PC-9 (cell line): Measurements from ENCODE around the gene CMTM5. TPM values are rescaled to one million over a fixed set of nuclear protein-coding genes. Genes with fewer than 3 reads are reported as not detected.
"Not testable (repeated sequence)": the region's sequence is repeated elsewhere in the genome, so short reads cannot be mapped to it uniquely, and the experiment has no call there.

Experiments used
- BruUV-seq: library from RNA; stranded (reverse); fragments of 400-500 nt; replicated peaks from 2 replicates; lab custom pipeline; 2021; lab: Mats Ljungman, UMichigan
- CTCF ChIA-PET: fragments of 300-600 bp; sonication (Branson Sonifier 250); formaldehyde crosslinking; loops from one replicate; lab custom pipeline; 2022; ENCODE audit warnings: antibody characterized with exemption; lab: Charles Lee
- POLR2A ChIA-PET: fragments of 300-600 bp; sonication (Branson Sonifier 250); formaldehyde crosslinking; loops from one replicate; lab custom pipeline; 2022; ENCODE audit warnings: antibody characterized with exemption; ENCODE audit not compliant: unreplicated experiment; lab: Charles Lee
- DNase-seq, 2 experiments: peaks; one replicate each; pipeline versions ENCODE4 v3.0.0 to v3.0.0-alpha.2; 2015 to 2022; ENCODE audit warnings: mixed read lengths in 1 of 2
- H2AFZ ChIP-seq: fragments of 200-600 bp; sonication (generic); 2 replicates; pipeline ENCODE4 v1.8.1; 2017; ENCODE audit warnings: antibody characterized with exemption
- H3F3A ChIP-seq: fragments of 200-600 bp; sonication (generic); 2 replicates; pipeline ENCODE4 v1.8.1; 2017; ENCODE audit warnings: antibody characterized with exemption, mild to moderate bottlenecking, low read depth; ENCODE audit not compliant: insufficient read depth
- H3K27ac ChIP-seq: fragments of 200-600 bp; sonication (generic); 2 replicates; pipeline ENCODE4 v1.6.1; 2016; ENCODE audit warnings: mixed run types
- H3K27me3 ChIP-seq: fragments of 200-600 bp; sonication (generic); 2 replicates; pipeline ENCODE4 v1.6.1; 2016; ENCODE audit warnings: low read depth, mixed run types; ENCODE audit not compliant: insufficient read depth
- H3K36me3 ChIP-seq: fragments of 200-600 bp; sonication (generic); 2 replicates; pipeline ENCODE4 v1.6.1; 2016; ENCODE audit warnings: low read depth, mixed run types
- H3K4me1 ChIP-seq: fragments of 200-600 bp; sonication (generic); replicated peaks from 2 replicates; pipeline ENCODE4 v1.6.1; 2016; ENCODE audit warnings: mixed run types; ENCODE audit not compliant: insufficient read depth
- H3K4me2 ChIP-seq: fragments of 200-600 bp; sonication (generic); 2 replicates; pipeline ENCODE4 v1.6.1; 2017; ENCODE audit warnings: mixed run types
- H3K4me3 ChIP-seq: fragments of 200-600 bp; sonication (generic); 2 replicates; pipeline ENCODE4 v1.6.1; 2016; ENCODE audit warnings: mixed run types
- H3K79me2 ChIP-seq: fragments of 200-600 bp; sonication (generic); 2 replicates; pipeline ENCODE4 v1.6.1; 2017; ENCODE audit warnings: low read depth, mixed run types
- H3K9me2 ChIP-seq: fragments of 200-600 bp; sonication (generic); 2 replicates; pipeline ENCODE4 v1.8.1; 2017; ENCODE audit warnings: mild to moderate bottlenecking; ENCODE audit not compliant: insufficient read depth
- H3K9me3 ChIP-seq: fragments of 200-600 bp; sonication (generic); 2 replicates; pipeline ENCODE4 v1.8.1; 2016; ENCODE audit warnings: low read depth; ENCODE audit not compliant: insufficient read depth
- H4K20me1 ChIP-seq: fragments of 200-600 bp; sonication (generic); 2 replicates; pipeline ENCODE4 v1.8.1; 2017; ENCODE audit not compliant: insufficient read depth
- EZH2 ChIP-seq: fragments of 200-600 bp; sonication (generic); IDR thresholded peaks from 2 replicates; pipeline ENCODE4 v1.8.0; 2017; ENCODE audit warnings: antibody characterized with exemption, low read depth
- intact Hi-C: fragments of 100-400 bp; cut with micrococcal nuclease; formaldehyde crosslinking; loops from one replicate; pipeline ENCODE4 v1.10.0; 2022; ENCODE audit not compliant: unreplicated experiment
- total RNA-seq: library from RNA; stranded (reverse); gene quantifications from 2 replicates; pipeline ENCODE4 v1.2.3, GENCODE V29; 2021
- TF ChIP-seq, protein P1 (sequence below): fragments of 200-600 bp; sonication (generic); conservative IDR thresholded peaks from 2 replicates; pipeline ENCODE4 v1.6.1; 2017; ENCODE audit warnings: mixed run types, antibody characterized with exemption, mild to moderate bottlenecking, moderate library complexity

CMTM5 gene
- total RNA-seq, 1 experiment from 2014 or later, result not detected

DNA sequence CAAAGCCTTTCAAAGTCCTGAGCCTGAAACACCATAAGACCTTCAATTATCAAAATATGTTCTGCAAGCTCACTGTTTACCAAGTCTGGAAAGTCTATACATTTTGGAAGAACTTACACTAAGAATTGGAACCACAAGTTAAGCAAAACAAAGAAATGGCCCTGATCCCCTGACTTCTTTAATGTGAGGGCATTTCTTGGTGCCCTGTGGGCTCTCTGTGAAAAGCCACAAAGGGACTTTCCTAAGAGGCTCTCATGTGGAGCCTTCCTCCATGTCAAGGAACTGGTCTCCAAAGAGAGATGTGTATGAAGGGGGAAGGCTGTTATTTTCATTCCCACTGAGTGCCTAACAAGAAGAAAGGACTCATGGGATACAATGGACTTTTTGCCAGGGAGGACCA, 44.7 kb downstream of the CMTM5 start:
- H3K4me2 ChIP-seq, result no peak overlapping the region
- no peaks in the 10 kb centered on the region for H3K4me1 ChIP-seq
- H3K9me2 ChIP-seq, result no peaks in the 10 kb centered on the region
- no peaks in the 10 kb centered on the region for H3K79me2 ChIP-seq
- intact Hi-C loops, result no loop called here
- H3K4me3 ChIP-seq, result no peak overlapping the region
- H3K27me3 ChIP-seq, result peaks cover 71% of the 10 kb centered on the region
- H3K27ac ChIP-seq, result no peak overlapping the region
- no TSS peak for BruUV-seq
- DNase-seq, result no peak
- no peaks in the 10 kb centered on the region for H3K9me3 ChIP-seq
- POLR2A ChIA-PET, result no interaction called here
- no peaks in the 10 kb centered on the region for H4K20me1 ChIP-seq
- no peaks in the 10 kb centered on the region for H3F3A ChIP-seq
- H3K36me3 ChIP-seq, result no peaks in the 10 kb centered on the region
- CTCF ChIA-PET, result no interaction called here
- H2AFZ ChIP-seq, result no peak overlapping the region
- TF ChIP-seq, protein P1, sequence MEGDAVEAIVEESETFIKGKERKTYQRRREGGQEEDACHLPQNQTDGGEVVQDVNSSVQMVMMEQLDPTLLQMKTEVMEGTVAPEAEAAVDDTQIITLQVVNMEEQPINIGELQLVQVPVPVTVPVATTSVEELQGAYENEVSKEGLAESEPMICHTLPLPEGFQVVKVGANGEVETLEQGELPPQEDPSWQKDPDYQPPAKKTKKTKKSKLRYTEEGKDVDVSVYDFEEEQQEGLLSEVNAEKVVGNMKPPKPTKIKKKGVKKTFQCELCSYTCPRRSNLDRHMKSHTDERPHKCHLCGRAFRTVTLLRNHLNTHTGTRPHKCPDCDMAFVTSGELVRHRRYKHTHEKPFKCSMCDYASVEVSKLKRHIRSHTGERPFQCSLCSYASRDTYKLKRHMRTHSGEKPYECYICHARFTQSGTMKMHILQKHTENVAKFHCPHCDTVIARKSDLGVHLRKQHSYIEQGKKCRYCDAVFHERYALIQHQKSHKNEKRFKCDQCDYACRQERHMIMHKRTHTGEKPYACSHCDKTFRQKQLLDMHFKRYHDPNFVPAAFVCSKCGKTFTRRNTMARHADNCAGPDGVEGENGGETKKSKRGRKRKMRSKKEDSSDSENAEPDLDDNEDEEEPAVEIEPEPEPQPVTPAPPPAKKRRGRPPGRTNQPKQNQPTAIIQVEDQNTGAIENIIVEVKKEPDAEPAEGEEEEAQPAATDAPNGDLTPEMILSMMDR, result no peak
- no peak for TF ChIP-seq EZH2

DNA sequence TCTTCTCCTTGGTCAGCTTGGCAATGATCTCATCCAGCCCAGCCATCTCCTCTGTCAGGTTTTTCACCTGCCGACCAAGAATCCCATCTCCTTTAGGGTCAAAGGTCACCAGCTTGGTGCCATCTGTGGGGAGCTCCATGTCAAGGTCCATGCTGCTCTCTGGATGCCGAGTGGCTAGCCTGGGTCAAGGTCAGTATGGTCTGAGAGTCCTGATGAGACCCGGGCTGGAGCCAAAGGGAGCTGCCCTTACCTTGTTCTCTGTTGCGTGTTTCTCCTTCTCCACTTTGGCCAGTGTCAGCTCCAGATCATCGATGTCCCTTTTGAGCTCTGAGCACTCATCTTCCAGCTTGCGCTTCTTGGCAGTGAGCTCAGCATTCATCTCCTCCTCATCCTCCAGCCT, 46.8 kb downstream of the CMTM5 start:
- Histone ChIP-seq H3K36me3 (no peaks in the 10 kb centered on the region), H3K27me3 (peaks cover 67% of the 10 kb centered on the region), H3K9me3 (no peaks in the 10 kb centered on the region), H3F3A (no peaks in the 10 kb centered on the region), H3K4me1 (no peaks in the 10 kb centered on the region), H3K9me2 (no peaks in the 10 kb centered on the region), H3K4me2 (no peak overlapping the region), H2AFZ (no peak overlapping the region), H4K20me1 (no peaks in the 10 kb centered on the region), H3K27ac (no peak overlapping the region), H3K79me2 (no peaks in the 10 kb centered on the region), H3K4me3 (no peak overlapping the region)
- ChIA-PET POLR2A (no interaction called here), CTCF (no interaction called here)
- intact Hi-C loops, result no loop called here
- no peak for DNase-seq
- TF ChIP-seq EZH2, result no peak
- TF ChIP-seq, protein P1, result no peak
- BruUV-seq, result no TSS peak

DNA sequence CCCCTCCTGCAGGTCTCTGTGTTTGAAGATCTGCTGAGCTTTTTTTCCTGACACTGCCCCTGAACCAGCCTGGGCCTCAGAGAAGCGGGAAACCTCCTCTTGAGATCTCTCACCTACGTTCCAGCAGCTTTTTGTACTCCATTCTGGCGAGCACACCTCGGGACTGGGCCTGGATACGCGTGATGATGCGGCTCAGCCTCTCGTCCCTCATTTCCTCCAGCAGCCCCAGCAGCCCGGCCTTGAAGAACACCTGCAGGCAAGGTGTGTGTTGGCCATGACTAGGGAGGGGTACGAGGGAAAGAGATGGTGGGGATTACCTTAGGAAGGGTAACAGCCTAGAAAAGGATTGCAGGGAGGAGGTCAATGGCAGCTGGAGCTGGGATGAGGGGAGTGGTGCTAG, 48.3 kb downstream of the CMTM5 start:
- POLR2A ChIA-PET, result no interaction called here
- DNase-seq, result no peak
- Histone ChIP-seq H3K79me2 (no peaks in the 10 kb centered on the region), H4K20me1 (no peaks in the 10 kb centered on the region), H3K4me1 (no peaks in the 10 kb centered on the region), H3K4me3 (no peak overlapping the region), H3K36me3 (no peaks in the 10 kb centered on the region), H3K9me3 (no peaks in the 10 kb centered on the region), H3K4me2 (no peak overlapping the region), H3K9me2 (no peaks in the 10 kb centered on the region), H3K27ac (no peak overlapping the region), H3F3A (no peaks in the 10 kb centered on the region), H2AFZ (no peak overlapping the region), H3K27me3 (peaks cover 71% of the 10 kb centered on the region)
- CTCF ChIA-PET, result no interaction called here
- intact Hi-C loops, result no loop called here
- TF ChIP-seq EZH2, result no peak
- TF ChIP-seq, protein P1, result no peak
- BruUV-seq, result no TSS peak

DNA sequence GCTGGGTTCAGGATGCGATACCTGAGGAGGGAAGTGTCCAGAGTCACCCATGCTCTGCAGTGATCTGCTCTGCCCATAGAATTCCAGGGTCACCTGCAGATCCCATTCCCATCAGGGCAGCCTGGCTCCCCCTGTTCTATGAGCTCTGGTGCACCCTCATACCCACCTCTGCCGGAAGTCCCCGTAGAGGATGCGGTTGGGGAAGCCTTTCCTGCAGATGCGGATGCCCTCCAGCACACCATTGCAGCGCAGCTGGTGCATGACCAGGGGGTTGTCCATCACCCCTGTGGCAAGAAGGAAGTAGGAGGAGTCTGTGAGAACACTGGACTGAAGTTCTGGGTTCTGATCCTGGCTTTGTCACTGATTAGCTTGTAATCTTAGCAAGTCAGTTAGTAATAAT, 49.0 kb downstream of the CMTM5 start:
- CTCF ChIA-PET, H3K36me3 ChIP-seq, H3K4me1 ChIP-seq, H2AFZ ChIP-seq, H3K27ac ChIP-seq, BruUV-seq, H3F3A ChIP-seq, H4K20me1 ChIP-seq, H3K4me2 ChIP-seq, H3K79me2 ChIP-seq, DNase-seq, H3K9me3 ChIP-seq, intact Hi-C loops, POLR2A ChIA-PET, H3K4me3 ChIP-seq, H3K9me2 ChIP-seq: not testable (repeated sequence)
- H3K27me3 ChIP-seq, result peaks cover 71% of the 10 kb centered on the region
